GM19452 (cell line): ENCODE results near the gene PPP2R5D.
"Not testable (repeated sequence)": the region's sequence is repeated elsewhere in the genome, so short reads cannot be mapped to it uniquely, and the experiment has no call there.

ENCODE experiments used
- ATAC-seq: cut with Tn5 transposase; IDR thresholded peaks from one replicate; pipeline ENCODE4 v1.9.1; 2021; ENCODE audit not compliant: unreplicated experiment

The PPP2R5D gene

GRCh38 chr6:43021270-43022047 lies 37.1 kb downstream of the PPP2R5D start, which contains the start of gene RRP36:
RRP36 (plus strand) TSS chr6:43021623; CDS start chr6:43021655, 32 bp downstream.
- peak; percentile 70 for ATAC-seq

- ATAC-seq, result no peak
Observed at GRCh38 chr6:43024436-43024835, 40.1 kb downstream of the PPP2R5D start.

DNA sequence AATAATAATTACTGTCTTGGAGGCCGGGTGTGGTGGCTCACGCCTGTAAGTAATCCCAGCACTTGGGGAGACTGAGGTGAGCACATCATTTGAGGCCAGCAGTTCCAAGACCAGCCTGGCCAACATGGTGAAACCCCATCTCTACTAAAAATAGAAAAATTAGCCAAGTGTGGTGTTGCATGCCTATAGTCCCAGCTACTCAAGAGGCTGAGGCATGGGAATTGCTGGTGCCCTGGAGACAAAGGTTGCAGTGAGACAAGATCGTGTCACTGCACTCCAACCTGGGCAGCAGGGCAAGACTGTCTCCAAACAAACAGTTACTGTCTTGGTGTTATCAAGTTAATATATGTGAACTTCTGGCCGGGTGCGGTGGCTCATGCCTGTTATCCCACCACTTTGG lies 42.0 kb downstream of the PPP2R5D start:
- no peak for ATAC-seq

DNA sequence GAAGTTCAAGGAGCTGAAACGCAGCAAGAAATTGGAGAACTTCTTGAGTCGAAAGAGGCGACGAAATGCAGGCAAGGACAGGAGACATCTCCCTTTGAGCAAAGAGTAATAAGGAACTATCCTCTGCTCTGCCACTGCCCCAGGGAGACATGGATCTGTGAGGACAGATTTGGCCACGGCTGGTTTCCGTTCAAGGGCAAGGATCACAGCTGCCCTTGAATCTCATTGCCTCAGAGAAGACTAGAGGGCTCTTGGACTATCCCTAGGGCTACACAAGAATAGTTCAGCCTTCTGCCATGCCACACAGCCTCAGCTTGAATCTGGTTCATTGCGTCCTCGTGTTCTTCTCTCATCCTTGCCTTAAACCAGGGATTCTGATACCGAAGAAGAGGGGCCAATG lies 44.8 kb downstream of the PPP2R5D start:
- ATAC-seq, result no peak

DNA sequence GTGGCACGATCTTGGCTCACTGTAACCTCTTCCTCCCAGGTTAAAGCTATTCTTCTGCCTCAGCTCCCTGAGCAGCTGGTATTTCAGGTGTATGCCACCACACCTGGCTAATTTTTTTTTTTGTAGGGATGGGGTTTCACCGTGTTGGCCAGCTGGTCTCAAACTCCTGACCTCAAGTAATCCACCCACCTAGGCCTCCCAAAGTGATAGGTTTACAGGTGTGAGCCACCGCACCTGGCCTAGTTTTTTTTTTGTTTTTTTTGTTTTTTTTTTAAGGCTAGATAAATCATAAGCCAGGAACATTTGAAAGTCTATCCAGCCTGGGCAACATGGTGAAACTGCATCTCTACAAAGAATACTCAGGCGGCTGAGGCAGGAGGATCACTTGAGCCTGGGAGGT lies 48.0 kb downstream of the PPP2R5D start:
- no peak for ATAC-seq

DNA sequence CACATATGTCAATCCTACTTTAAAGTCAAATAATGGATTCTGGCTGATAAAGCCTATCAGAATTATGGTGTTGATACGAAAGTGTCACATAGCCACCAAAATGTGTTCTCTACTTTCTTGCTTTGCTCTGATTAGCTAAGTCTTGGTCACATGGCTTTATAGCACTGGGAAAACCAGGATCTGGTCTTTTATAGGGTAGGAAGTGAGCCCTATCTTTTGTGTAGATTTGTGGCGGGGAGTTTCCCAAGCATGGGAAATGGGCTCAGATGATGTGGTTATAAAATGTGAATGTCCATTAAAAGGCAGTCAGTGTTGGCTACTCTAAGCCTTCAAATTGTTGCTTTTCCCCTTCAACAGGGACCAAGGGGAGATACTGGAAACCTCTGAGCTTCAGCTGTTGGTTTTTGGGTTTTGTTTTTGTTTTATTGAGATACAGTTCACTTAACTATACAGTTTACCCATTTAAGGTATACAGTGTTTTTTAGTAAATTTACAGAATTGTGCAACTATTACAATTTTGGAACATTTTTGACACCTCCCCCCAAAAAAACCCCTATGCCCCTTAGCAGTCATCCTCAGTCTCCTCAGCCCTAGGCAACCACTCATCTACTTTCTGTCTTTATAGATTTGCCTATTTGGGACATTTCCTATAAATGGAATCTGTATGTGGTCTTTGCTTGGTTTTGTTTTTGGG lies 49.3 kb downstream of the PPP2R5D start:
- ATAC-seq, result no peak

- no peak for ATAC-seq
Observed at GRCh38 chr6:43034190-43034525, 49.8 kb downstream of the PPP2R5D start.

DNA sequence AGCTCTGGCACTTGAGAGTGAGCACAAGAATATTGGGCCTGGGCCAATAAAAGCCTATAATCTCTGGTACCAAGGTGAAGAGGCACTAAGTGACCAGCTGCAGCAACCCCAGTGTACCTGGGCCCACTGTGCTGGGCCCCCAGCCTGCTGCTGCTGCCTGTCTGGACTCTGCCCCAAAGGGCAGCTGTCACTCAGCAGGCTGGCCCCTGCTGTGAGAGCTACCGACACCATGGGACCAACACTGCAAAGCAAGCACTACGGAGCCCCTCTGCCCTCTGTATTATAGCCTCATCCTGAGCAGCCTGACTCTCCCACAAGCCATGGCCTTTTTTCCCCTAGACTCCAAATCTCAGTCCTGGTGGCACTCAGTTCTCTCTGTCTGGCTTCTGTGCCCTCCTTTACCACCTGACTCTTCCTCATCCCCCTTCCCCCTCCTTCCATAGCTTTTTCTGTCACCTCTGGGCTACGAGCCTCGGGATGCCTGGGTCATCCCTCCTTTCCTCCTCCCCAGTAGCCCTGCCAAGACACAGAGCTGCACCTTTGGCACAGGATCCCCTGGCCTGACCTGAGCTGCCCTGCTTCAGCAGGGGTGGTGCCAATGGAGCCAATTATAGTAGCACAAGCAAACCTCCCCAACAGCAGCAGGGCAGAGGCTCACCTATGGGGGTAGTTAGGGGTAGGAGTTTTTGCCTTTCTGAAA lies 51.3 kb downstream of the PPP2R5D start:
- ATAC-seq, result no peak

DNA sequence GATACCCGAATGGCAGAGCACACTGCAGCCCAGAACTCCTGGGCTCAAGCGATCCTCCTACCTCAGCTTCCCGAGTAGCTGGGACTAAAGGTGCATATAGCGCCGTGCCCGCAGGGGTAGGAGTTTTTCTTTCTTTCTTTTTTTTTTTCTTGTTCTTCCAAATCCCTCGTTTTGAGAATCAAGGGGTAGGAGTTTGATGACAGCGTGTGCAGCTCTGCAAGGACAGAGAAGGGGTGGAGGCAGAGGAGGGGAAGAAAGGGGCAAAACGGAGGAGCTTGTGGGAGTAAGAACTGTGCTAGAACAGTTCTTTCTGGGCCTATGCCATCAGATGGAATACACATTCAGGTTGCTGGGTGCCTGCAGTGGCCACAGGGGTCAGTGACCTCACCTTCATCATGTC lies 52.3 kb downstream of the PPP2R5D start:
- no peak for ATAC-seq

- ATAC-seq, result no peak
Observed at GRCh38 chr6:43037197-43037596, 52.8 kb downstream of the PPP2R5D start.

DNA sequence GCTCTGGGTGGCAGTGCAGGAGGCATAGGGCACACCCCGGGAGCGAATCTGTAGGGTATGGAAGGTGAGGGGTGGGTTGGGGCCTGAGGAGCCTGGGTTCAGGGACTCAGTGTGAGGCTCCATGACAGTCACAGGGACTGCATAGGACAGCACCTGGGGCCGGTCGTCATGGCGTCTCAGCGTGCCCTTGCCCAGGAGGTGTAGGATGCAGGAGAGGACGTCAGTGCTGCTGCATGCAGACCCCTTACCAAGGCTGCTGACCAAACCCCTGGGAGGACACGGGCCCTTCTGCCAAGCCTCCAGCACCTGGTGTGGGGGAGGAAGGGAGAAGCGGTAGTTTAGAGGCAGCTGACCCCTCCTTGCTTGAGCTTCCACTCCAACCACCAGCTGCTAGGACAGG lies 53.3 kb downstream of the PPP2R5D start:
- ATAC-seq, result no peak

- no peak for ATAC-seq
Observed at GRCh38 chr6:43038727-43039126, 54.4 kb downstream of the PPP2R5D start.

DNA sequence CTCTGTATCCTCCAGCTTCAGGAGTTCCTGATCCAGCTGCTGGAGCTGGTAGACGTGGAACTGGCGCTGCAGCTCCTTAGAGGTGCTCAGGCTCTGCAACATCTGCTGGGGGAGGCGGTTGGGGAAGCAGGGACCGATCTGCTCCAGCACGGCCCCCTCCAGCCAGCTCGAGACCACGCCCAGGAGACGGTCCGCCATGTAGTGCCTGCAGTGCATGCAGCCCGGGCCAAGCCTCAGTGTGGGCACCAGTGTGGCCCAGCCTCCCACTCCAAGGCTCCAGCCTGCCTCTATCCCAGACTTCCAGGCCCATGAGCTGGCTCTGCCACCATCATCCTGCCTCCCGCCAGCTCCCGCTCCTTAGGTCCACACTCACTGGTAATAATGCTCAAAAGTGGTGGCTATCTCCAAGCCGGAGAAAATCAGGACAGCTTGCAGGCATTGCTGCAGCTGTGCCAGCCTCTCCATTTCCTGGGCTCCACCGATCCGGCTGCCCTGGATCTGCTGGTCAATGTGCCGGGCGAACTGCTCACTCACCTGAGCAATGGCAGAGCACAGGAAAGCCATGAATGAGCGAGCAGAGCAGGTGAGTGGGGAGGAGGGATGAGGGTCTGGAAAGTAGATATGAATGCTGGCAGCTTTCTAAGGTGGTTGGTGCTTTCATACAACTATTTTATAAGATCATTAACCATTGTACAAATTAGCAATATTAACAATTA lies 56.3 kb downstream of the PPP2R5D start:
- no peak for ATAC-seq

GRCh38 chr6:43041475-43041874 lies 57.1 kb downstream of the PPP2R5D start:
- ATAC-seq, result not testable (repeated sequence)

- ATAC-seq, result no peak
Observed at GRCh38 chr6:43043310-43043709, 58.9 kb downstream of the PPP2R5D start.

DNA sequence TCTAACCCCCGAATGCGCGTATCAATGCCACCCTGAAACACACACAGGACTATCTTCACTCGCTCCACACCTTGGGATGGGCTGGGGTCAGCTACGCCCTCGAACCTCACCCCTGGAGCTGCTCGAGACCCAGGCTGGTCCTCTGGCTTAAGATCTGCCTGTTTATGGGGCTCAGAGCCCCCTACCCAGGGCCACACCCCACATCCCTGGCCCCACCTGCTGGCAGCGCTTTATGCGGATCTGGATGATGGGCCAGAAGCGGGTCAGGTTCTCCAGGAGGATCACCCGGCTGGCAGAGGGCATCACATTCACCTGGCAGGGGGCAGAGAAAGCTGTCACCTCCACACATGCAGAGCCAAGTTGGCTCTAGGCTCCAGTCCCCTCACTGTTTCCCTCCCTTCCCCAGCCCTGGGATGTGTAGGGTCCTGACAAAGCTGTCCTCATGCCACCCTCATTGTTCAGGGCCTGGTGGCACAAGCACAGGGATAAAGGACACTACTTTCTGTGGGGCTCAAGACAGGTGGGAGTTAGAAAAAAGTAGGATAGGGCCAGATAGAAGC lies 61.1 kb downstream of the PPP2R5D start:
- ATAC-seq, result no peak

- no peak for ATAC-seq
Observed at GRCh38 chr6:43047998-43048397, 63.6 kb downstream of the PPP2R5D start.

GRCh38 chr6:43050981-43051380 lies 66.6 kb downstream of the PPP2R5D start:
- ATAC-seq, result no peak

GRCh38 chr6:43052225-43052841 lies 68.0 kb downstream of the PPP2R5D start:
- no peak for ATAC-seq

- ATAC-seq, result no peak
Observed at GRCh38 chr6:43052842-43053544, 68.6 kb downstream of the PPP2R5D start.
